GM13976 (cell line): ENCODE results near the gene SAC3D1.
A peak's percentile ranks its signal among the peaks of the same experiment; 100 is the strongest.

ENCODE experiments used
- DNase-seq: peaks from one replicate; pipeline ENCODE4 v3.0.0; 2012; ENCODE audit warnings: low spot score
- in situ Hi-C: fragments of 300-500 bp; cut with MboI; formaldehyde crosslinking; loops from one replicate; pipeline ENCODE4 v1.12.0; 2022; ENCODE audit warnings: low sequenced_read_pairs, mixed read lengths, inconsistent platforms; ENCODE audit not compliant: unreplicated experiment
- TF ChIP-seq, protein P1 (sequence below): IDR thresholded peaks from 2 replicates; pipeline ENCODE4 v1.5.1; 2012; ENCODE audit warnings: borderline replicate concordance, mild to moderate bottlenecking; ENCODE audit not compliant: insufficient read depth; ENCODE audit errors: extremely low read depth, missing control alignments, control extremely low read depth

Gene SAC3D1

DNA sequence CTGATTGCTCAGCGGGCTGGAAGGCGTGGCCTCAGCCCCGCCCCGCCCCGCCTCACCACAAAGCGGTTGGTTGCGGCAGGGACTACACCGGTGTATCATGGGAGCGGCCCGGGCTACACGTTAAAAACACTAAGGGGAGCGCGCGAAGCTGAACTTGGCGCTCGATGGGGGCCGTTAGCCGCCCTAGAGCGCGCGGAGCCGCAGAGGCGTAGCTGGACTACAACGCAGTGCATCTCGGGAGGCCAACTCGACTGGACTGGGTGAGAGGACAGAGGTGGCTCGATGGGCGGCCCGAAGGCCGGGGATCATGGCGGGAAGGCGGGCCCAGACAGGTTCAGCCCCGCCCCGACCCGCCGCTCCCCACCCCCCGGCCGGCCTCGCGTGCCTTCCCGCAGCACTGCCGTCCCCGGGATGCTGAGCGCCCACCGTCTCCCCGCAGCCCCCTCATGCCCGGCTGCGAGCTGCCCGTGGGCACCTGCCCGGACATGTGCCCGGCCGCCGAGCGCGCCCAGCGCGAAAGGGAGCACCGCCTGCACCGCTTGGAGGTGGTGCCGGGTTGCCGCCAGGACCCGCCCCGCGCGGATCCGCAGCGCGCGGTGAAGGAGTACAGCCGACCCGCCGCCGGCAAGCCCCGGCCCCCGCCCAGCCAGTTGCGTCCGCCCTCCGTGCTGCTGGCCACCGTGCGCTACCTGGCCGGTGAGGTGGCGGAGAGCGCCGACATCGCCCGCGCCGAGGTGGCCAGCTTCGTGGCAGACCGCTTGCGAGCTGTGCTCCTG, at the start of gene SAC3D1:
TSS of gene SAC3D1 (plus strand) at position 364 of the 776 bp plus-strand sequence. CDS start at position 447, 83 bp downstream.
- DNase-seq = peak; percentile 98
- TF ChIP-seq, protein P1, sequence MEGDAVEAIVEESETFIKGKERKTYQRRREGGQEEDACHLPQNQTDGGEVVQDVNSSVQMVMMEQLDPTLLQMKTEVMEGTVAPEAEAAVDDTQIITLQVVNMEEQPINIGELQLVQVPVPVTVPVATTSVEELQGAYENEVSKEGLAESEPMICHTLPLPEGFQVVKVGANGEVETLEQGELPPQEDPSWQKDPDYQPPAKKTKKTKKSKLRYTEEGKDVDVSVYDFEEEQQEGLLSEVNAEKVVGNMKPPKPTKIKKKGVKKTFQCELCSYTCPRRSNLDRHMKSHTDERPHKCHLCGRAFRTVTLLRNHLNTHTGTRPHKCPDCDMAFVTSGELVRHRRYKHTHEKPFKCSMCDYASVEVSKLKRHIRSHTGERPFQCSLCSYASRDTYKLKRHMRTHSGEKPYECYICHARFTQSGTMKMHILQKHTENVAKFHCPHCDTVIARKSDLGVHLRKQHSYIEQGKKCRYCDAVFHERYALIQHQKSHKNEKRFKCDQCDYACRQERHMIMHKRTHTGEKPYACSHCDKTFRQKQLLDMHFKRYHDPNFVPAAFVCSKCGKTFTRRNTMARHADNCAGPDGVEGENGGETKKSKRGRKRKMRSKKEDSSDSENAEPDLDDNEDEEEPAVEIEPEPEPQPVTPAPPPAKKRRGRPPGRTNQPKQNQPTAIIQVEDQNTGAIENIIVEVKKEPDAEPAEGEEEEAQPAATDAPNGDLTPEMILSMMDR = no peak
- in situ Hi-C loops = no loop called here

DNA sequence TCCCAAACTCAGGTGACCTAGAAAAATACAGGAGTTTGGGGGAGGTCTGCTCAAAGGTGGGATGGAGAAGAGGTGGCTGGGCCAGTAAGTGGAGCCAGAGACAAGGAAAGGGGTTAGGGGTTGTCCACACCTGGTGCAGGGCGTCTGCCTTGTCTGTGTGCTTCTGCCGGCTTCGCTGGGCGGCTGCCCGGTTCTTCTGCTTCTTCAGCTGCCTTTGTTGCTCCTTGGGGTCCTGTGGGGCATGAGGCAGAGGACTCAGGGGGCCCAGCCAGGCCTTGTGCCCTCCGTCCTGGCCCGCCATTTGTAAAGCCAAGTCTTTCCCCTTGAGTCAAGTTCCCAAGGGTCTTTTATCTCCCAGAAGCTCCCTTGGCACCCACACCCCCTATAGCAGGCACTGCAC, 46.7 kb upstream of the SAC3D1 start:
- in situ Hi-C loops = no loop called here

DNA sequence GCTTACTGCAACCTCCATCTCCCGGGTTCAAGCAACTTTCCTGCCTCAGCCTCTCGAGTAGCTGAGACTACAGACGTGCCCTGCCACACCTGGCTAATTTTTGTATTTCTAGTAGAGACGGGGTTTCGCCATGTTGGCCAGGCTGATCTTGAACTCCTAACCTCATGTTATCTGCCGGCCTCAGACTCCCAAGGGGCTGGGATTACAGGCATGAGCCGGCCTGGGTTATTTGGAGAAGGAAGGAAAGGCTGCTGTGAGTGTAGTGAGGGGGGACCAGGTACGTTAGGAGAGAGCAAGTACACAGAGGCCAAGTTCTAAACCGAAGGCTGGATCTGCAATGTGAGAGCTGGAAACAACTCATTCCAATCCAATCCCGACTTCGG, 44.7 kb upstream of the SAC3D1 start:
- in situ Hi-C loops = no loop called here
- no peak for DNase-seq
- TF ChIP-seq, protein P1 = no peak

More for the DNA sequence above, 46.7 kb upstream of the SAC3D1 start:
- DNase-seq = no peak
- TF ChIP-seq, protein P1 = no peak

DNA sequence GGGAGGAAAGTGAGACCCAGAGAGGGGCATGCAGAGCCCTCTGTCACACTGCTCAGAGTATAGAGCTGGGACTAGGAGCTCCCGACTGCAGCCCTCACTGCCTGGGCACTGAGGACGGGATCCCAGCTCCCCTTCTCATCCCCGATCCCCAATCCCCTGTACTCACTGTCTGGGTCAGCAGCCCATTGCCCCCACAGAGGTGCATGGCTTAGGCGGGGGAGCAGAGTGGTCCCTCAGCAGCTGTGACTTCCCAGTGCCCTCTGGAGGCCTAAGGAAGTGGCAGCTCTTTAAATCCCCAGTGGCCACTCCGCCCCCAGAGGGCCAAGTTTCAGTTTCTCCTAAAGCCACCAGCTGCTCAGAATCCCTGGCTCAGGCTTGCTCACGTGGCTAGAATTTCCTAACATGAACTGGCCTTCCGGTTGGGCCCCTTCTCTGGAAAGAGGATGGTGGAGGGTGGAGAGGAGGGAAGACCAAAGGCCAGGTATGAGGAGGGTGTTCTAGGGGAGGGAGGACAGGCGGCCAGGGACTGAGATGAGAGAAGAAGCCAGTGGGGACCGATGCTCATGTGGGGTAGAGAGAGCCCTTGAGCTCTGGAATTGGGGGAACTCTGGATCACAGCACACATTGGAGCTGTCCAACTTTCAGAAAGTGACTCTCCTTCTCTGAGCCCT, 44.2 kb upstream of the SAC3D1 start, which contains the start of gene BATF2:
TSS of gene BATF2 (minus strand) at position 262 of the 671 bp plus-strand sequence. CDS start at position 205, 57 bp downstream.
- in situ Hi-C loops = no loop called here
- DNase-seq = peak; percentile 72
- TF ChIP-seq, protein P1 = peak; percentile 29

DNA sequence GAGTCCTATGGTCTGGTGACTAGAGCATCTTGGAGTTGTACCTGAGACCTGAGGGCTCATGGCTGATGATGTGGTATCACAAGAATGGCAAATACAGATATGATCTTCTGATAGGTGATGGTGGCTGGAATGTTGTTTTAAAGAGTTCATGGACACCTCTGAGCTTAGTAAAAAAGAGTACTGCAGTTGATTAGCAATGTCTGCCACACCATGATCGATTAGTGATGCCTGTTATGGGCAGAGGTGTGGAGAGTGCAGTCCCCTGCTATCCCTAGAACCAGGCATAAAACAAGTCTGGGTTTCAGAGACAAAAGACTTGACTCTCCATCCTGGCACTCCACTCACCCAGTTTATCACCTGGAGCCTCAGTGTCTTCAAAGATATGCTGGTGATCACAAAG, 42.9 kb upstream of the SAC3D1 start:
- TF ChIP-seq, protein P1 = no peak
- no peak for DNase-seq
- in situ Hi-C loops = no loop called here

DNA sequence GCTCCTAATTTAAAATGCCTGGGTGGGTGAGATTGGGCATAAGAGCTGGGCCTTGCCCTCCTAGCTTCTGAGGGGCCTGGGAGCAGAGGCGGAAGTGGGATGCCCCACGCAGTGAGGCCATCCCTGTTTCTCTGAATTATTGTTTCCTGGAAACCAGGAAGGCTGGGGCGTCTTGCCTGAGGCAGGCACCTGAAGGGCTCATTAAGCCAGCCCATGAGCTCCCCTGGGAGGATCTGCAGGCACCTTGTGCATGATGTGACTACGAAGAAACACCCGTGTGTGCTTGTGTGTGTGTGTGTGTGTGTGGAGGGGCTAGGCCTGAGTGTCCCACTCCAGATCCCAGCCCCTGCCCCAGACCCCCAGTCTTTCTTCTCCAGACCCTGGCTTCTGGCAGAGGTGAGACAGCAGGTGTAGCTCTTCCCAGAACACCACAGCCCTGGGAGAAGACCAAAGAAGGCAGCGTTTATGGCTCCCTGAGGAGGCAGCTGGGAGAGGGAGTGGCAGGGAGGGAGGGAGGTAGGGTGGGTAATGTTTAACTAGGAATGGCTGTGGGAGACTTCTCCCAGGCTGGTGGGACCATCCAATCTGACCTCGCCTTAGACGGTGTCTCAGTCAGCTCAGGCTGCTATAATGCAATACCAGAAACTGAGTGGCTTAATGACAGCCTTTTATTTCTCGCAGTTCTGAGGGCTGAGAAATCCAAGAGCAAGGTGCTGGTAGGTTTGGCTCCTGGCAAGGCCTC, 42.1 kb upstream of the SAC3D1 start:
- TF ChIP-seq, protein P1 = no peak
- DNase-seq = no peak
- in situ Hi-C loops = no loop called here
